Duodenal mucosa (tissue), 2 donors: Measurements from ENCODE around the gene CHAT.

Experiments used
- H3K27ac ChIP-seq: one replicate; pipeline ENCODE4 v1.7.0; 2013; ENCODE audit warnings: low read depth, low read length
- H3K27me3 ChIP-seq, 2 donors: one replicate each; pipeline ENCODE4 v1.7.0; 2013; ENCODE audit warnings: low read length in 2 of 2, control low read depth in 1 of 2; ENCODE audit not compliant: insufficient read depth in 2 of 2, control insufficient read depth in 1 of 2
- H3K36me3 ChIP-seq, 2 donors: one replicate each; pipeline ENCODE4 v1.7.0; 2013; ENCODE audit warnings: low read length in 2 of 2, control low read depth in 1 of 2; ENCODE audit not compliant: insufficient read depth in 2 of 2, control insufficient read depth in 1 of 2
- H3K4me1 ChIP-seq, 2 donors: one replicate each; pipeline ENCODE4 v1.7.0; 2013; ENCODE audit warnings: low read length in 2 of 2, control low read depth in 1 of 2; ENCODE audit not compliant: insufficient read depth in 2 of 2, control insufficient read depth in 1 of 2
- H3K4me3 ChIP-seq, 2 donors: one replicate each; pipeline ENCODE4 v1.7.0; 2013; ENCODE audit warnings: low read length in 2 of 2, low read depth in 1 of 2
- H3K9ac ChIP-seq, 2 donors: one replicate each; pipeline ENCODE4 v1.7.0; 2013; ENCODE audit warnings: low read length in 2 of 2, low read depth in 1 of 2
- H3K9me3 ChIP-seq, 2 donors: one replicate each; pipeline ENCODE4 v1.7.0; 2013; ENCODE audit warnings: low read length in 2 of 2, control low read depth in 1 of 2; ENCODE audit not compliant: control insufficient read depth in 1 of 2

CHAT gene

GRCh38 chr10:49653273-49653929, 39.6 kb downstream of the CHAT start:
- Histone ChIP-seq H3K9ac (no peak overlapping the region), H3K27ac (no peak overlapping the region), H3K4me3 (no peak overlapping the region), H3K4me1 (peaks cover 0 to 12% of the 10 kb centered on the region in 2 donors), H3K9me3 (no peaks in the 10 kb centered on the region), H3K36me3 (no peaks in the 10 kb centered on the region), H3K27me3 (no peaks in the 10 kb centered on the region)

DNA sequence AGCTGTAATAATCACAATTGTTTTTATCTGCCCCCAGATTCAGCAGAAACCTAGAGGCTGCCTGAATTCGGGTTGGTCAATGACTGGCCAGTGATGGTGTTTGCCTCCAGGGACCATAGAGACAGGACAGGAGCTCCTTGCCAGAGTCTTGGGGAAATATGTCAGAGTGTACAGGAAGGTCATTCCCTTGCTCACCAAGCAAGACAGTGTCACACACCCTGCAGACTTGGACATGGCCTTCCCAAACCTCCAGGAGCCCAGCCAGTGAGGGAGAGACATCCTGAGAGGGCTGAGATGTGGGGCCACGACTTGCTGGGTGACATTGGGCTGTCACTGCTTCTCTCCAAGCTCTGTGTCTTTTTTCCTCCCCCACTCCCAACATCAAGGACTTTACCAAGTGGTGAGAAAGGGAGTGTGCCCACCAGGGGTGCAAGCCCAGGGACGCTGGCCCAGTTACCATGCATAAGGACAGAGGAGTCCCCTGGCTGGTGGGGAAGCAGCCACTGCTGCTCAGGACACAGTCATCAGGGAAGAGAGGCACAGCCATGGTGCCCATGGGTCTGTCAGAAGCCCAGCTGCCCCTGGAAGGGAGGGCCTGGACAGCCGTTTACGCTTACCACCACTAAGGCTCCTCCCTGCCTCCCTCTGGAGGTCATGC, 40.3 kb downstream of the CHAT start:
- H3K27me3 ChIP-seq: no peaks in the 10 kb centered on the region
- no peaks in the 10 kb centered on the region for H3K36me3 ChIP-seq
- peaks cover 0 to 12% of the 10 kb centered on the region in 2 donors for H3K4me1 ChIP-seq

DNA sequence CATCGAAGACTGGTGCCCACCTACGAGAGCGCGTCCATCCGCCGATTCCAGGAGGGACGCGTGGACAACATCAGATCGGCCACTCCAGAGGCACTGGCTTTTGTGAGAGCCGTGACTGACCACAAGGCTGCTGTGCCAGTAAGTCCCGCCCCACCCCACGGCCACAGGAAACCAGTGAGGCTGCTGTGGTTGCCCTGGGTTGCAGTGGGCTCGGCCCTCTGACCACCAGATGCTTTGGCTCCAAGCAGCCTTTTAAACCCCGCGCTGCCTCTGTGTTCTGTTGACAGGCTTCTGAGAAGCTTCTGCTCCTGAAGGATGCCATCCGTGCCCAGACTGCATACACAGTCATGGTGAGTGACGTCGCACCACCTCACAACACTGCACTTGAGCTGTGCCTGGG, 41.3 kb downstream of the CHAT start:
- Histone ChIP-seq H3K27me3 (no peaks in the 10 kb centered on the region), H3K4me1 (peaks cover 0 to 12% of the 10 kb centered on the region in 2 donors), H3K27ac (no peak overlapping the region), H3K9ac (no peak overlapping the region), H3K9me3 (peaks cover 0 to 5% of the 10 kb centered on the region in 2 donors), H3K36me3 (no peaks in the 10 kb centered on the region), H3K4me3 (no peak overlapping the region)

More for the DNA sequence above, 40.3 kb downstream of the CHAT start:
- Histone ChIP-seq H3K9ac (no peak overlapping the region), H3K9me3 (peaks cover 0 to 2% of the 10 kb centered on the region in 2 donors), H3K4me3 (no peak overlapping the region), H3K27ac (no peak overlapping the region)

GRCh38 chr10:49656845-49657493, 43.1 kb downstream of the CHAT start:
- Histone ChIP-seq H3K27me3 (no peaks in the 10 kb centered on the region), H3K4me3 (no peak overlapping the region), H3K27ac (no peak overlapping the region), H3K4me1 (peaks cover 0 to 12% of the 10 kb centered on the region in 2 donors), H3K36me3 (no peaks in the 10 kb centered on the region), H3K9me3 (peaks cover 0 to 5% of the 10 kb centered on the region in 2 donors), H3K9ac (no peak overlapping the region)

GRCh38 chr10:49657606-49658005, 43.8 kb downstream of the CHAT start:
- no peak overlapping the region for H3K27ac ChIP-seq
- H3K36me3 ChIP-seq: no peaks in the 10 kb centered on the region
- peaks cover 0 to 8% of the 10 kb centered on the region in 2 donors for H3K4me1 ChIP-seq
- no peak overlapping the region for H3K4me3 ChIP-seq
- H3K9me3 ChIP-seq: peaks cover 0 to 5% of the 10 kb centered on the region in 2 donors
- H3K9ac ChIP-seq: no peak overlapping the region
- no peaks in the 10 kb centered on the region for H3K27me3 ChIP-seq

DNA sequence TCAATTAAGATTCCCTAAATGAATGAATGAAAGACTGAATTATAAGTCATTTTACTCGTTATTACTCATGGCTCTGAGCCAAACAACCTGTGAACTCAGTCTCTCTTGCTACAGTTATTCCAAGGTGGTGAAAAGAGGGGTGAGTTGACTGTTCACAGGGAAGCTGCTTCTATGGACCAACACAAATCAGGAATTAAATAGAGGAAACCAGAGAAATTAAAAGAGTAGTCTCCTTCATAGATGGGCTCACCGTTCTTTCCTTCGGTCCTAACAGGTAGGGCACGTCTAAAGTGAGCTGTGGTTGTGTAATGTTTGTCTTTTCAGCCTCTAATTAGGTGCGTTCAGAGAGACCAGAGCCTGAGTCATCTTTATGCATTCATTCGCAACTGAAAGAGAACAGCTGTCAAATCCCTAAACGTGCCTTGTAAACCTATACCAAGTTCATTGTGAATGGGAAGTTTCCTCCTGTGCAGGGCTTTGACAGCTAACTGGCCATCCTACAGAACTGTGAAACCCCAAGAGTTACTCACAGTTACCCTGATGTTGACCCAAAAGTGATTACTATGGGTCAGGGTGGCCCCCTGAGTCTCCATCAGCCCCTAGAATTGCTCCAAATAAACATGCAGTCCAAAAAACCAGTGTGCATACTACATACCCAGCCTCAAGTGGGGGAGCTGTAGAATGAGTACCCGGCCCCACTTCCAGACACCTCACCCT, 47.5 kb downstream of the CHAT start:
- Histone ChIP-seq H3K27ac (no peak overlapping the region), H3K9ac (no peak overlapping the region), H3K4me1 (no peaks in the 10 kb centered on the region), H3K9me3 (peaks cover 0 to 5% of the 10 kb centered on the region in 2 donors), H3K36me3 (no peaks in the 10 kb centered on the region), H3K27me3 (no peaks in the 10 kb centered on the region), H3K4me3 (no peak overlapping the region)

GRCh38 chr10:49662169-49662830, 48.5 kb downstream of the CHAT start:
- Histone ChIP-seq H3K4me3 (no peak overlapping the region), H3K9ac (no peak overlapping the region), H3K9me3 (peaks cover 0 to 5% of the 10 kb centered on the region in 2 donors), H3K4me1 (no peaks in the 10 kb centered on the region), H3K27ac (no peak overlapping the region), H3K27me3 (no peaks in the 10 kb centered on the region), H3K36me3 (no peaks in the 10 kb centered on the region)

- H3K9me3 ChIP-seq: peaks cover 0 to 5% of the 10 kb centered on the region in 2 donors
- no peak overlapping the region for H3K27ac ChIP-seq
- H3K9ac ChIP-seq: no peak overlapping the region
These were observed 49.8 kb downstream of the CHAT start for GRCh38 chr10:49663596-49663995.

GRCh38 chr10:49664006-49664841, 50.4 kb downstream of the CHAT start:
- Histone ChIP-seq H3K9ac (no peak overlapping the region), H3K9me3 (peaks cover 0 to 2% of the 10 kb centered on the region in 2 donors), H3K4me1 (no peaks in the 10 kb centered on the region), H3K4me3 (no peak overlapping the region), H3K27me3 (no peaks in the 10 kb centered on the region), H3K36me3 (no peaks in the 10 kb centered on the region), H3K27ac (no peak overlapping the region)

More at GRCh38 chr10:49663596-49663995, 49.8 kb downstream of the CHAT start:
- H3K36me3 ChIP-seq: no peaks in the 10 kb centered on the region
- H3K4me1 ChIP-seq: no peaks in the 10 kb centered on the region
- no peaks in the 10 kb centered on the region for H3K27me3 ChIP-seq
- no peak overlapping the region for H3K4me3 ChIP-seq
